Trophoblast cell (in vitro differentiated cells and primary cell): ENCODE results near the gene DCAF10. TPM values are rescaled to one million over a fixed set of nuclear protein-coding genes. Genes with fewer than 3 reads are reported as not detected.
"Not testable (repeated sequence)": the region's sequence is repeated elsewhere in the genome, so short reads cannot be mapped to it uniquely, and the experiment has no call there.

Source experiments
- DNase-seq, 2 donors: peaks; one replicate each; pipeline ENCODE4 v3.0.0-alpha.2; 2016
- H2AFZ ChIP-seq: 2 replicates; pipeline ENCODE4 v1.6.1; 2013; ENCODE audit warnings: low read length, moderate library complexity, mild to moderate bottlenecking; ENCODE audit not compliant: insufficient read depth, poor library complexity
- H2AK5ac ChIP-seq: 2 replicates; pipeline ENCODE4 v1.6.1; 2013; ENCODE audit warnings: mild to moderate bottlenecking, low read length
- H2BK120ac ChIP-seq: 2 replicates; pipeline ENCODE4 v1.6.1; 2013; ENCODE audit warnings: low read length, mild to moderate bottlenecking, moderate library complexity; ENCODE audit not compliant: insufficient read depth, poor library complexity
- H2BK12ac ChIP-seq: 2 replicates; pipeline ENCODE4 v1.6.1; 2013; ENCODE audit warnings: mild to moderate bottlenecking, low read length, moderate library complexity
- H2BK5ac ChIP-seq: 2 replicates; pipeline ENCODE4 v1.6.1; 2013; ENCODE audit warnings: low read length, low read depth, moderate library complexity, mild to moderate bottlenecking; ENCODE audit not compliant: poor library complexity
- H3K14ac ChIP-seq: 2 replicates; pipeline ENCODE4 v1.6.1; 2013; ENCODE audit warnings: mild to moderate bottlenecking, low read length
- H3K18ac ChIP-seq: 2 replicates; pipeline ENCODE4 v1.6.1; 2013; ENCODE audit warnings: mild to moderate bottlenecking, low read length
- H3K23ac ChIP-seq: 2 replicates; pipeline ENCODE4 v1.6.1; 2013; ENCODE audit warnings: low read length
- H3K27ac ChIP-seq: 2 replicates; pipeline ENCODE4 v1.5.1; 2013; ENCODE audit warnings: low read depth, mild to moderate bottlenecking, inconsistent platforms, low read length, moderate library complexity
- H3K27me3 ChIP-seq: 2 replicates; pipeline ENCODE4 v1.6.1; 2013; ENCODE audit warnings: inconsistent platforms, mild to moderate bottlenecking, low read length, moderate library complexity; ENCODE audit not compliant: insufficient read depth
- H3K36me3 ChIP-seq, 2 experiments: 1 replicate in 1 of 2; 2 replicates in 1 of 2; pipeline ENCODE4 v1.6.1; 2013; ENCODE audit warnings: low read length in 2 of 2, mild to moderate bottlenecking in 2 of 2, moderate library complexity in 1 of 2; ENCODE audit not compliant: insufficient read depth in 2 of 2, control insufficient read depth in 1 of 2
- H3K4ac ChIP-seq: 2 replicates; pipeline ENCODE4 v1.6.1; 2013; ENCODE audit warnings: low read depth, mild to moderate bottlenecking, low read length, moderate library complexity
- H3K4me1 ChIP-seq, 2 experiments: 1 replicate in 1 of 2; 2 replicates in 1 of 2; pipeline ENCODE4 v1.6.1; 2013; ENCODE audit warnings: low read length in 2 of 2, mild to moderate bottlenecking in 2 of 2, moderate library complexity in 1 of 2; ENCODE audit not compliant: insufficient read depth in 2 of 2, control insufficient read depth in 1 of 2
- H3K4me2 ChIP-seq: 2 replicates; pipeline ENCODE4 v1.6.1; 2013; ENCODE audit warnings: inconsistent platforms, mild to moderate bottlenecking, low read length, moderate library complexity
- H3K4me3 ChIP-seq: 2 replicates; pipeline ENCODE4 v1.5.1; 2013; ENCODE audit warnings: mild to moderate bottlenecking, low read depth, low read length, inconsistent platforms
- H3K79me1 ChIP-seq: one replicate; pipeline ENCODE4 v1.6.1; 2013; ENCODE audit warnings: low read length
- H3K79me2 ChIP-seq: 2 replicates; pipeline ENCODE4 v1.6.1; 2013; ENCODE audit warnings: low read length, mild to moderate bottlenecking; ENCODE audit not compliant: control insufficient read depth, insufficient read depth, poor library complexity
- H3K9ac ChIP-seq: 2 replicates; pipeline ENCODE4 v1.6.1; 2013; ENCODE audit warnings: mild to moderate bottlenecking, low read length
- H3K9me3 ChIP-seq: 2 replicates; pipeline ENCODE4 v1.6.1; 2013; ENCODE audit warnings: low read depth, mild to moderate bottlenecking, control low read depth, inconsistent platforms, low read length; ENCODE audit not compliant: insufficient read depth
- H4K12ac ChIP-seq: 2 replicates; pipeline ENCODE4 v1.6.1; 2013; ENCODE audit warnings: low read depth, mild to moderate bottlenecking, low read length, moderate library complexity
- H4K8ac ChIP-seq: 2 replicates; pipeline ENCODE4 v1.6.1; 2013; ENCODE audit warnings: low read depth, mild to moderate bottlenecking, low read length, moderate library complexity
- H4K91ac ChIP-seq: one replicate; pipeline ENCODE4 v1.6.1; 2013; ENCODE audit warnings: low read depth, mild to moderate bottlenecking, low read length, moderate library complexity
- WGBS: extraction: QIAGEN DNeasy Blood & Tissue Kit; methylation state at CpG from one replicate; pipeline ENCODE4 v1.1.7; 2013; ENCODE audit warnings: missing lambda C conversion rate; ENCODE audit not compliant: insufficient read length, insufficient coverage; ENCODE audit errors: extremely low coverage; 5-methylcytosine and 5-hydroxymethylcytosine counted together
- polyA plus RNA-seq: library from polyadenylated mRNA; stranded (reverse); fragments of 200-250 nt; gene quantifications from 2 replicates; pipeline ENCODE4 v1.2.3, GENCODE V29; 2013

Gene DCAF10, protein sequence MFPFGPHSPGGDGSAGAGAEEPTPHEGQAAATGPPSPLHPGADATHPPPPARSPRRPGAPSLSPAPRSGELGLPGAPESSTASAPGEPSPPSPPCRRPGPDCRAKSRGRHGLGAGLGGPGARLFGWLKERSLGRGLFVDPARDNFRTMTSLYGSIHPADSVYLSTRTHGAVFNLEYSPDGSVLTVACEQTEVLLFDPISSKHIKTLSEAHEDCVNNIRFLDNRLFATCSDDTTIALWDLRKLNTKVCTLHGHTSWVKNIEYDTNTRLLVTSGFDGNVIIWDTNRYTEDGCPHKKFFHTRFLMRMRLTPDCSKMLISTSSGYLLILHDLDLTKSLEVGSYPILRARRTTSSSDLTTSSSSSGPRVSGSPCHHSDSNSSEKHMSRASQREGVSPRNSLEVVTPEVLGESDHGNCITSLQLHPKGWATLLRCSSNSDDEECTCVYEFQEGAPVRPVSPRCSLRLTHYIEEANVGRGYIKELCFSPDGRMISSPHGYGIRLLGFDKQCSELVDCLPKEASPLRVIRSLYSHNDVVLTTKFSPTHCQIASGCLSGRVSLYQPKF
- polyA plus RNA-seq, result 12.3 TPM in 2 replicates

DNA sequence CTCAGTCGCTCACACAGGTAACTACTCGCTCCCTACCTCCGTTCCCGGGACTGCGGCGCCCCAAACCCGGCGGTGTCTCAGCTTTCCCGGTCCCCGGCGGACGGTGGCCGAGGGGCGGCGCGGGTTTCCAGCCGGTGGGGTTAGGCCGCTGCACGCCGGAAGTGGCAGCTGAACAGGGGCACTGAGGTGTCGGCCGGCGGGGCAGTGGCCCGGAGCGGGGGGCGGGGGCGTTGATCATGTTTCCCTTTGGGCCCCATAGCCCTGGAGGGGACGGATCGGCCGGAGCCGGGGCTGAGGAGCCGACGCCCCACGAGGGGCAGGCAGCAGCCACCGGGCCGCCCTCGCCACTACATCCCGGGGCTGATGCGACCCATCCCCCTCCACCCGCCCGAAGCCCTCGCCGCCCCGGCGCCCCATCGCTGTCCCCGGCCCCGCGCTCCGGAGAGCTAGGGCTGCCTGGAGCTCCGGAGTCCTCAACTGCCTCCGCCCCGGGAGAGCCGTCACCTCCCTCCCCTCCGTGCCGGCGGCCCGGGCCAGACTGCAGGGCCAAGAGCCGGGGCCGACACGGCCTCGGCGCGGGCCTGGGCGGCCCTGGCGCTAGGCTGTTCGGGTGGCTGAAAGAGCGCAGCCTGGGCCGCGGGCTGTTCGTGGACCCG, at the start of gene DCAF10:
Gene DCAF10, plus strand, starts transcription at position 167 of the 656 bp plus-strand sequence. Its CDS starts 70 bp downstream, at position 237.
- Histone ChIP-seq H2BK120ac (peak within 1 kb of the TSS; percentile 84), H2BK5ac (peak within 1 kb of the TSS; percentile 45), H3K4me3 (peak within 1 kb of the TSS; percentile 96), H4K8ac (peak within 1 kb of the TSS; percentile 98), H2AK5ac (peak within 1 kb of the TSS; percentile 33), H3K9ac (peak within 1 kb of the TSS; percentile 97), H3K14ac (peak within 1 kb of the TSS; percentile 97), H3K4me2 (peak within 1 kb of the TSS; percentile 80), H2AFZ (peak within 1 kb of the TSS; percentile 98), H3K79me1 (peaks cover 14% of the 10 kb centered on the region), H3K4ac (peak within 1 kb of the TSS; percentile 68), H3K27me3 (no peaks in the 10 kb centered on the region), H3K18ac (peak within 1 kb of the TSS; percentile 95), H3K23ac (no peak within 1 kb of the TSS), H3K9me3 (no peaks in the 10 kb centered on the region), H3K79me2 (peaks cover 12% of the 10 kb centered on the region), H3K36me3 (peaks cover 0 to 2% of the 10 kb centered on the region in 2 experiments), H2BK12ac (peak within 1 kb of the TSS; percentile 41), H3K27ac (peak within 1 kb of the TSS; percentile 66), H3K4me1 (peaks cover 9 to 20% of the 10 kb centered on the region in 2 experiments), H4K12ac (peak within 1 kb of the TSS; percentile 92), H4K91ac (peak within 1 kb of the TSS; percentile 85)
- no CpG with 5 or more reads among the region's 72 CpGs for WGBS
- peak; percentile 40 to 72 for DNase-seq

DNA sequence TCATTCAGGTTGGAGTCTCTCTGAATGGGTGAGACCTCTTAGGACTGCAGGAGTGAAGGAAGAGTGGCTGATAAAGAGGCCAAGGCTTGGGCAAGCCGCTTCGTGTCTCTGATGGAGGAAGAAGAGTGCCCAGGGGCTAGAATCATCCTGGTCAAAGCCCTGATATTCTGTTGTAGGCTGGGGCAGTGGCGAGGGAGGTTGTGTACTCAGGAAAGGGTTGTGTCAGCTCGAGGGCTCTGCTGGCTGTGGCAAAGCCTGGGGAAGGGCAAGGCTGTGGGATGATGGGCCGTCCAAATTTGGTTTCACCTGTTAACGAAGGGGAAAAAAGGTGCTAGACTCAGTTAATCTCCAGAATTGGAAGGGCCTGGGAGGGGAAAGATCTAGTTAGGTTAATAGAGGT, 49.4 kb upstream of the DCAF10 start:
- no CpG with 5 or more reads among the region's 6 CpGs for WGBS
- Histone ChIP-seq H4K91ac (no peak overlapping the region), H3K4me3 (no peak overlapping the region), H3K27ac (no peak overlapping the region), H2BK12ac (no peak overlapping the region), H3K79me2 (peaks cover 4% of the 10 kb centered on the region), H3K18ac (no peak overlapping the region), H3K9me3 (no peaks in the 10 kb centered on the region), H3K9ac (no peak overlapping the region), H4K12ac (no peak overlapping the region), H2AFZ (no peak overlapping the region), H3K79me1 (peaks cover 4% of the 10 kb centered on the region), H3K4ac (no peak overlapping the region), H3K27me3 (no peaks in the 10 kb centered on the region), H3K4me1 (peaks cover 0 to 8% of the 10 kb centered on the region in 2 experiments), H2AK5ac (no peak overlapping the region), H3K4me2 (no peak overlapping the region), H3K23ac (no peak overlapping the region), H3K36me3 (no peaks in the 10 kb centered on the region), H2BK120ac (no peak overlapping the region), H4K8ac (no peak overlapping the region), H3K14ac (no peak overlapping the region), H2BK5ac (no peak overlapping the region)
- DNase-seq, result no peak

DNA sequence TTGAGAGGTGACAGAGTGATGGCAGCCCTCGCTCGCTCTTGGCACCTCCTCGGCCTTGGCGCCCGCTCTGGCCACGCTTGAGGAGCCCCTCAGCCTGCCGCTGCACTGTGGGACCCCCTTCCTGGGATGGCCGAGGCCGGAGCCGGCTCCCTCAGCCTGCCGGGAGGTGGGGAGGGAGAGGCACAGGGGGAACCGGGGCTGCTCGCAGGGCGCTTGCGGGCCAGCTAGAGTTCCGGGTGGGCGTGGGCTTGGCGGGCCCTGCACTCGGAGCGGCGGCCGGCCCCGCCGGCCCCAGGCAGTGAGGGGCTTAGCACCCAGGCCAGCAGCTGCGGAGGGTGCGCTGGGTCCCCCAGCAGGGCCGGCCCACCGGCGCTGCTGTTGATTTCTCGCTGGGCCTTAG, 48.9 kb upstream of the DCAF10 start:
- H3K4ac ChIP-seq, H2BK12ac ChIP-seq, H3K14ac ChIP-seq, H3K9ac ChIP-seq, H3K79me1 ChIP-seq, H4K91ac ChIP-seq, H3K27me3 ChIP-seq, H3K79me2 ChIP-seq, H3K36me3 ChIP-seq, H2AFZ ChIP-seq, H3K9me3 ChIP-seq, H4K8ac ChIP-seq, H2BK5ac ChIP-seq, H4K12ac ChIP-seq, DNase-seq, H3K23ac ChIP-seq, H2AK5ac ChIP-seq, H3K18ac ChIP-seq, H2BK120ac ChIP-seq, H3K27ac ChIP-seq, H3K4me2 ChIP-seq, H3K4me1 ChIP-seq: not testable (repeated sequence)
- H3K4me3 ChIP-seq, result peak overlapping the region; percentile 21
- WGBS, result no CpG with 5 or more reads among the region's 30 CpGs

DNA sequence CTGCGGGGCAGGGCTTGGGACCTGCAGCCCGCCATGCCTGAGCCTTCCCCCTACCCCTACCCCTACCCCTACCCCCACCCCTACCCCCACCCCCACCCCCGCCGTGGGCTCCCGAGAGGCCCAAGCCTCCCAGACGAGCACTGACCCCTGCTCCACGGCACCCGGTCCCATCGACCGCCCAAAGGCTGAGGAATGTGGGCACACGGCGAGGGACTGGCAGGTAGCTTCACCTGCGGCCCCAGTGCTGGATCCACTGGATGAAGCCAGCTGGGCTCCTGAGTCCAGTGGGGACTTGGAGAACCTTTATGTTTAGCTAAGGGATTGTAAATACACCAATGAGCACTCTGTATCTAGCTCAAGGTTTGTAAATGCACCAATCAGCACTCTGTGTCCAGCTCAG, 48.5 kb upstream of the DCAF10 start:
- not testable (repeated sequence) for H2AFZ ChIP-seq, H2AK5ac ChIP-seq, H2BK5ac ChIP-seq, H2BK120ac ChIP-seq, H3K27me3 ChIP-seq, H4K8ac ChIP-seq, H3K9me3 ChIP-seq, H3K79me1 ChIP-seq, H3K23ac ChIP-seq, H3K9ac ChIP-seq, H4K12ac ChIP-seq, DNase-seq, H4K91ac ChIP-seq, H3K4me1 ChIP-seq, H3K36me3 ChIP-seq, H3K79me2 ChIP-seq, H3K14ac ChIP-seq, H3K4ac ChIP-seq, H3K27ac ChIP-seq, H3K4me3 ChIP-seq, H3K18ac ChIP-seq, H2BK12ac ChIP-seq, H3K4me2 ChIP-seq
- no CpG with 5 or more reads among the region's 13 CpGs for WGBS
